ENCODE data around the gene DCAF15.
"Not testable (repeated sequence)": the region's sequence is repeated elsewhere in the genome, so short reads cannot be mapped to it uniquely, and the experiment has no call there.

DNA sequence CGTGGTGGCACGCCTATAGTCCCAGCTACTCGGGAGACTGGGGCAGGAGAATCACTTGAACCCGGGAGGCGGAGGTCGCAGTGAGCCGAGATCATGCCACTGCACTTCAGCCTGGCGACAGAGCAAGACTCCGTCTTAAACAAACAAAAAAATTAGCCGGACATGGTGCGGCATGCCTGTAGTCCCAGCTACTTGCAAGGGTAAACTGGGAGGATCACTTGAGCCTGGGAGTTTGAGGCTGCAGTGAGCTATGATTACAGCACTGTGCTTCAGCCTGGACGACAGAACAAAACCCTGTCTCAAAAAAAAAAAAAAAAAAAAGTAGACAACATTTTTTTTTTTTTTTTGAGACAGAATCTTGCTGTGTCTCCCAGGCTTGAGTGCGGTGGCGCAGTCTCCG lies 19.6 kb downstream of the DCAF15 start:
- TF ChIP-seq, protein P1, sequence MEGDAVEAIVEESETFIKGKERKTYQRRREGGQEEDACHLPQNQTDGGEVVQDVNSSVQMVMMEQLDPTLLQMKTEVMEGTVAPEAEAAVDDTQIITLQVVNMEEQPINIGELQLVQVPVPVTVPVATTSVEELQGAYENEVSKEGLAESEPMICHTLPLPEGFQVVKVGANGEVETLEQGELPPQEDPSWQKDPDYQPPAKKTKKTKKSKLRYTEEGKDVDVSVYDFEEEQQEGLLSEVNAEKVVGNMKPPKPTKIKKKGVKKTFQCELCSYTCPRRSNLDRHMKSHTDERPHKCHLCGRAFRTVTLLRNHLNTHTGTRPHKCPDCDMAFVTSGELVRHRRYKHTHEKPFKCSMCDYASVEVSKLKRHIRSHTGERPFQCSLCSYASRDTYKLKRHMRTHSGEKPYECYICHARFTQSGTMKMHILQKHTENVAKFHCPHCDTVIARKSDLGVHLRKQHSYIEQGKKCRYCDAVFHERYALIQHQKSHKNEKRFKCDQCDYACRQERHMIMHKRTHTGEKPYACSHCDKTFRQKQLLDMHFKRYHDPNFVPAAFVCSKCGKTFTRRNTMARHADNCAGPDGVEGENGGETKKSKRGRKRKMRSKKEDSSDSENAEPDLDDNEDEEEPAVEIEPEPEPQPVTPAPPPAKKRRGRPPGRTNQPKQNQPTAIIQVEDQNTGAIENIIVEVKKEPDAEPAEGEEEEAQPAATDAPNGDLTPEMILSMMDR (IDR thresholded peaks at IDR 0.05): not testable (repeated sequence)
- TF ChIP-seq POLR2A (IDR thresholded peaks at IDR 0.05): not testable (repeated sequence)

All from uterus (tissue), 2 donors.